ENCODE data around the gene TMEM258.

DNA sequence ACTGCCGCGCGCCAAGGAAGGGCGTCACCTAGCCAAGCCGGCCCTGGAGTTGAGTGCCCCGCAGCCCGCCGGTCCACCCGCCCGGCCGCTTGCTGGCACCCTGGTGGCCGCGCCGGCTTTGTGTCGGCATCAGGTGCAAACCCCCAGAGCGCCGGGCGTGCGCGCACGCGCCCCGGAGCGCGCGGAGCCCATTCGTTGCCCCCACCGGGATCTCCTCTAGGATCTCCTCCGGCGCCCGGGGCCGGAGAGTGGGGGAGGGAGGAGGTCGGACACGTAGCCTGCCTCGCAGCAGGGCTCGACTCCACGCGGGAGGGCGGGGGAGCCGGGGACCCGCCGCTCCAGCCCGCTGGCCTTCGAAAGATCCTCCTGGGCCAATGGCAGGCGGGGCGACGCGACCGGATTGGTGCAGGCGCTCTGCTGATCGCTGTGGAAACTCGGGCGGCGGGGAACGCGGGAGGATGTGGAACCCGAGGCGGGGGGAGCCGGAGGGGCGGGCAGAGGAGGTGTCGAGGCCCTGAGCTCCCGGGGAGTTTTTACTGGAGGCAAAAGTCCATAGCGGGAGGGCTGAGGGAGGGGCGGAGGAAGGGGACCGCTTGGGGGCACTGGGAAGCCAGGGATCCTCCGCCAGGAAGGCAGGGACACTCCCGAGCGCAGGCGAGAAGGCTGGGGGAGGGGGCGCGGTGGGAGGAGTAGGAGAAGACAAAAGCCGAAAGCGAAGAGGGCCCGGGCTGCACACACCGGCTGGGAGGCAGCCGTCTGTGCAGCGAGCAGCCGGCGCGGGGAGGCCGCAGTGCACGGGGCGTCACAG is 35.4 kb upstream of the TMEM258 start, which contains the start of gene FADS2:
- TF ChIP-seq CTCF (IDR thresholded peaks at IDR 0.05) (peak in 1 of 3 experiments; percentile 7), POLR2A (IDR thresholded peaks at IDR 0.05) (no peak)
